Left colon (tissue), 2 donors: ENCODE measurements around the gene ZNF557. TPM values are rescaled to one million over a fixed set of nuclear protein-coding genes. Genes with fewer than 3 reads are reported as not detected.
A peak's percentile ranks its signal among the peaks of the same experiment; 100 is the strongest.

Experiments used
- ATAC-seq: fragments of 200-7000 bp; cut with Tn5 transposase; one replicate; pipeline ENCODE4 v1.9.1; 2020; ENCODE audit warnings: mild to moderate bottlenecking, moderate library complexity
- DNase-seq, 2 donors: peaks; one replicate each; pipeline ENCODE4 v3.0.0-alpha.2; 2020
- intact Hi-C, 2 donors: fragments of 100-400 bp; cut with DNase I in 1 of 2; cut with micrococcal nuclease in 1 of 2; formaldehyde crosslinking; loops; one replicate each; pipeline versions ENCODE4 v1.11.2 to v1.14.0; 2022; cut with DNase I, micrococcal nuclease
- total RNA-seq, 2 donors: library from RNA; stranded (reverse); fragmentation: NEBNext Ultra II Directional; extraction: Animal tissue kit (Norgen Biotek cat#: 25700); gene quantifications; one replicate each; pipeline ENCODE4 v1.2.1, GENCODE V29; 2021
- donor health status: DM: no; HTN: no; CAD: no.
- donor health status: DM: yes; HTN: yes; CAD: no.

ZNF557 gene
- total RNA-seq, 2 donors from 2014 or later = 7.8 to 9.6 TPM

DNA sequence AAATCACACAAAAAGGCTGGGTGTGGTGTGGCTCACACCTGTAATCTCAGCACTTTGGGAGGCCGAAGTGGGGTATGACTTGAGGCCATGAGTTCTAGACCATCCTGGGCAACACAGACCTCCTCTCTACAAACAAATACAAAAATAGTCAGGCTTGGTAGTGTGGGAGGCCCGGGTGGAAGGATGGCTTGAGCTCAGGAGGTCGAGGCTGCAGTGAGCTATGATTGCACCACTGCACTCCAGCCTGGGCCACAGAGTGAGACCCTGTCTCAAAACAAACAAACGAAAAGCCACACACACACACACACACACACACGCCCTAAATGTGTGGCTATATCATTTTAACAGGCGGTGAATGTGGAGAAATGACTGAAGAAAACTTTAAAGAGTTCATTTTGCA is 904 bp upstream of the ZNF557 start:
- DNase-seq (peak in 1 of 2 donors; percentile 8), ATAC-seq (no peak)
- intact Hi-C loops = no loop called here

DNA sequence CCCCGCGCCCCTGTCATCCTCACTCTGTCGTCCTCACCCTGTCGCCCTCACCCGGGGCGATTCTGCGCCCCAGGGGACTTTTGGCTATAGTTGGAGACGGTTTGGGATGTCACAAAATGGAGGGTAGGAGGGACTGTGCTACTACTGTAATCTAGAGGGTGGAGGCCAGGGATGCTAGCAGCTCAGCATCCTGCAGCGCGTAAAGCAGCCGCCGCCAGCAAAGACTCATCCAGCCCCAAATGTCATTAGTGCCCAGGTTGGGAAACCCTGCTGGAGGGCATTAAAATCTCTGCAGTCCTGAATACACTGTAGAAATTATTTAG is 362 bp downstream of the ZNF557 start:
- intact Hi-C loops = no loop called here
- DNase-seq (no peak), ATAC-seq (peak; percentile 19)

DNA sequence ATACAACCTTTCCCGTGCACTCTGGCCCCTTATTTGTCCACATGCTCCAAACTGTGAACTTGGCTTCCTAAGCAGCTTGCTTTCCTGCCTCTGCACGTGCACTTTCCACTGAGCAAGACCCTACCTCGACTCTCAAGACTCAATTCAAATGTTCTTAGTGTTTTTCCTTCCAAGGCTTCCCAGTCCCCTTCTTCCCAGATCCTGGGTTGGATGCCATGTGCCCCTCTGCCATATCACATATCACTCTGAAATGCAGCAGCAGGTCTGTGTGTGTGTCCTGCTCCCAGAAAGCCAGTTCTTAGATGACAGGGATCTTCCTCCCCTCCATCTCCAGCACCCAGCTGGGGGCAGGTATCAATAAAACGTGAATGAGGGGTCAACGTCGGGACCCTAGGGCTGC is 3.0 kb downstream of the ZNF557 start:
- DNase-seq = no peak

DNA sequence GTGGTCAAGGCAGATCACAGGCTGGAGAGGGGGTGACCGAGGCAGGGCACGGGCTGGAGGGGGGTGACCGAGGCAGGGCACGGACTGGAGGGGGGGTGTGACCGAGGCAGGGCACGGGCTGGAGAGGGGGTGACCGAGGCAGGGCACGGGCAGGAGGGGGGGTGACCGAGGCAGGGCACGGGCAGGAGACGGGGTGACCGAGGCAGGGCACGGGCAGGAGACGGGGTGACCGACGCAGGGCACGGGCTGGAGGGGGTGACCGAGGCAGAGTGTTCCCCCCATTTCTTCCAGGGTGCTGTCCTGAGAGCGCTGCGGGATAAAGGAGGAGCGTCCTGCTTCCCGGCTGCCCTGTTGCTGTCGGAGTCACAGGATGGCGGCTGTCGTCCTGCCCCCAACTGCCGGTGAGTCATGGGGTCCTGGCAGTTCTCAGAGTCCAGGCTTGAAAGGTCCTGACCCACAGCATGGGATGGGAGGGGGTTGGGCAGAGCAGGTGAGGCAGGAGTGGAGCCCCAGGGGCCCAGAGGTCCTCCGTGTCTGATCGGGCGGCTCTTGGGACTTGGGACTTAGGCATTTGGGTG is 5.3 kb downstream of the ZNF557 start:
- intact Hi-C loops = no loop called here

More for the DNA sequence above, 3.0 kb downstream of the ZNF557 start:
- no peak for ATAC-seq
- intact Hi-C loops = no loop called here

DNA sequence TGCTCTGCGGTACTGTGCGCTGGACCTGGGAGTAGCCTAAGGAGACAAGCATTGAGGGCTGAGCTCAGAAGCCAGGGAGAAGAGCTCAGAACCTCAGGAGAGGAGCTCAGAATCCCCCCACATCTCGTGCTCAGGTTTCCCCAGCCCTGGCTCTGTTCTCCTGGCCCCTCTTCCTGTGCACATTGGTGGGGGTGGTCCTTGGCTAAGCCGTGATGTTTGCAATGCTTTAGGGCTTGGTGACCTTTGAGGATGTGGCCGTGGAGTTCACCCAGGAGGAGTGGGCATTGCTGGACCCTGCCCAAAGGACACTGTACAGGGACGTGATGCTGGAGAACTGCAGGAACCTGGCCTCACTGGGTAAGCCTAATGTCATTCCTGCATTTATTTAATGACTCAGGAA is 6.6 kb downstream of the ZNF557 start:
- no peak for ATAC-seq
- no peak for DNase-seq
- intact Hi-C loops = no loop called here

More for the DNA sequence above, 5.3 kb downstream of the ZNF557 start:
- DNase-seq (no peak), ATAC-seq (no peak)

DNA sequence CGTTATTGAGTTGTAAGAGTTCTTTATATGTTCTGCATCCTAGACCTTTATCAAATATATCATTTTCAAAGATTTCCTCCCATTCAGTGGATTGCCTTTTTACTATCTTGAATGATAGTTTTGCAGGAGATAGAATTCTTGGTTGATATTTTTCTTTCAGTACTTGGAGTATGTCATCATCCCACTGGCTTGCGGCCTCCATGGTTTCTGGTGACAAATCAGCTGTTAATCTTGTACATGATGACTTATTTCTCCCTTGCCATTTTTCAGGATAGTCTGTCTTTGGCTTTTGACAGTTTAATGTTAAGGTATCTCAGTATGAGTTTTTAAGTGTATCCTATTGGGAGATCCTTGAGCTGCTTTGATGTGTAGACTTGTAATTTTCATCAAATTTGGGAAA is 8.5 kb downstream of the ZNF557 start:
- ATAC-seq (no peak), DNase-seq (no peak)
- intact Hi-C loops = no loop called here

DNA sequence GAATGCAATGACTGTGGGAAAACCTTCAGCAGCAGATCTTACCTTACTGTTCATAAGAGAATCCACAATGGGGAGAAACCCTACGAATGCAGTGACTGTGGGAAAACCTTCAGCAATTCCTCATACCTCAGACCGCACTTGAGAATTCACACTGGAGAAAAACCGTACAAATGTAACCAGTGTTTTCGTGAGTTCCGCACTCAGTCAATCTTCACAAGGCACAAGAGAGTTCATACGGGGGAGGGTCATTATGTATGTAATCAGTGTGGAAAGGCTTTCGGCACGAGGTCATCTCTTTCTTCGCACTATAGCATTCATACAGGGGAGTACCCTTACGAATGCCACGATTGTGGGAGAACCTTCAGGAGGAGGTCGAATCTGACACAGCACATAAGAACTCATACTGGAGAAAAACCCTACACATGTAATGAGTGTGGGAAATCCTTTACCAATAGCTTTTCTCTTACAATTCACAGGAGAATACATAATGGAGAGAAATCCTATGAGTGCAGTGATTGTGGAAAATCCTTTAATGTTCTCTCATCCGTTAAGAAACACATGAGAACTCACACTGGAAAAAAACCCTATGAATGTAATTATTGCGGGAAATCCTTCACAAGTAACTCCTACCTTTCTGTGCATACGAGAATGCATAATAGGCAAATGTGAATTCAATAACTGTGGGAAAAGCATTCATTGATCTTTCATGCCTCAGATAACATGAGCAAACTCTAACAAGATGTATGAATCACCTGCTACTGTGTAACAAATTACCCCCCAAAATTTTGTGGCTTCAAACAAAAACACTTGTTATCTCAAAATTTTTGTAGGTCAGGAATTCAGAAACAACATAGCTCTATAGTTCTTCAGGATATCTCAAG is 13.8 kb downstream of the ZNF557 start:
- no peak for DNase-seq
- ATAC-seq = no peak
- intact Hi-C loops = loop anchor here in 1 of 2 donors (2.0 kb wide), 1 partner anchor 37 kb away; no protein-coding TSS in a partner anchor

DNA sequence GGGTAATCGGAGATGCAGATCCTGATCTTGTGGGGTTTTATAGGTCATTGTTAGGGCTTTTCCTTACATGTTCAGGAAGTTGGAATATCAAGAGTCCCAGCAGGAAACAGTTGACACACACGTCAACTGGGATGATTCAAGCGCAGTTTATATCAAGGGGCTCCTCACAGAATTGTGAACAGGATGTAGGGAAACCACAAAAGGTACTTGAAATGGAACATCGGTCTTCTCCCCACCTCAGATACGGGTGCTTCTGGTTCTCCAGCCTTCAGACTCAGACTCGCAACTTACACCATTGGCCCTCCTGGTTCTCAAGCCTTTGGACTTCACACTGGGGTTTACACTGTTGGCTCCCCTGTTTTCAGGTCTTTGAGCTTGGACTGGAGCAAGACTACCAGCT is 19.5 kb downstream of the ZNF557 start:
- ATAC-seq = no peak

DNA sequence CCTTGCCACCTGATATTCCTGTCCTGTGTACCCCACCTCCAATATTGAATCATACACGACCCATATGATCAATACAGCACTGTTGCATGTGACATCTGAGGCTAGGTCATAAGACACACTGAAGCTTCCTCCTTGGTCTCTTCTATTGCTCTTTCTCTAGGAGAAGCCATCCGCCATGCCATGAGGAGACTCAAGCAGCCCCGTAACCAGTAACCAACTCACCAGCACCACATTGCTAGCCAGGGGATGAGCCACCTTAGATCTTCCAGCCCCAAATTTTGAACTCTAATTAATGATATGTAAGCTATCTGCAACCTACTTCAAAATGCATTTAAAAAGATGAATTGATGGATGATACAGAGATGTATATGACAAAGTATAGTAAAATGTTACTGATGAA is 28.6 kb downstream of the ZNF557 start:
- intact Hi-C loops = no loop called here
- ATAC-seq (no peak), DNase-seq (no peak)

More for the DNA sequence above, 19.5 kb downstream of the ZNF557 start:
- intact Hi-C loops = no loop called here
- DNase-seq = no peak

DNA sequence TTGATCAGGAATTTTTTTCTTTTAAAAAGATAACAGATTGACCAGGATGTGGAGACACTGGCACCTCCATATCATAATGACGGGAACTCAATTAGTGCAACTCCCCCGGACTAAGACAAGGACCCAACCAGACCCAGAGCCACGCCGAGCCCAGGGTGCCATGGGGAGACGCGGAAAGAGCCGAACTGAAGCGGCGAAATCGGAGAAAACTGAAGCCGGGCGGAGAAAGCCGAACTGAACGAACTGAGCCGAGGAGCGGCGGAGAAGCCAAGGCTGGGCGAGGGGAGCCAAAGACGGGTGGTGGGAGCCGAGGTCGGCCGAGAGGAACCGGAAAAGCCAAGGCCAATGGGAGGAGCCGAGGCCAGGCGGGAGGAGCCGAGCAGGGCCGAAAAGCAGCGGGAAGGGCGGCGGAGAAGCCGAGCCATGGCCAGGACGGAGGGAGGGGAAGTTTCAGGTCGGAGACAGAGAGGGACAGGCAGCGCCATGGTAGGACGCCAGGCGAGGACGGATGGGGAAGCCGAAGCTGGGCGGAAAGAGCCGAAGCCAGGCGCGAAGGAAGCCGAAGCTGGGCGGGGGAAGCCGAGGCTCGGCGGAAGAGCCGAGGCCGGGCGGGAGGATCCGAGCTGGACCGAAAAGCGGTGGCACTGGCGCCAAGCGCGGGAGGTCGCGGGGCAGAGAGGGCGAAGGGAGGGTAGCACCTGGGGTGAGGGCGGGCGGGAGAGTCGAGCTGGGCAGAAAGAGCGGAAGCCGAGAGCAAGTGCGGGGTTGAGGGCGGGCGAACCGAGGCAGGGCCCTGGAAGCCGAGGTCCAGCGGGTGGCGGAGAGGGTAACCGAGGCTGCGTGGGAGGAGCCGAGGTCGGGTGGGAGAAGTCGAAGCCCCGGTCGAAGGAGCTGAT is 29.4 kb downstream of the ZNF557 start:
- ATAC-seq (peak; percentile 93), DNase-seq (peak; percentile 89 to 95)
- intact Hi-C loops = no loop called here

DNA sequence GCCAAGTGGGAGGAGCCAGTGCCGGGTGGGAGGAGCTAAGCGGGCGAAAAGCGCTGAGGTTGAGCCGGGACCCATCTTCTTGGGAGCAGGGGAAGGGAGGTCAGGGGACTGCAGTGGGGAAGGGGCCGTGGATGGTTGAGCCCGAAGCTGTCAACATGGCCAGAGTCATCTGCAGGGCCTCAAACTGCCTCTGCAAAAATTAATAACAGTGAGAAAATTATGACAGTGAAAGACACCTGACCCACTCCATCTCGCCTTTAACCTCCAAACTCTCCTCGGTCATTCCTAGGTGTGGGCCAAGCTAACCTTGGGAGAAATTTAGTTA is 30.1 kb downstream of the ZNF557 start:
- intact Hi-C loops = no loop called here
- DNase-seq (no peak), ATAC-seq (no peak)

DNA sequence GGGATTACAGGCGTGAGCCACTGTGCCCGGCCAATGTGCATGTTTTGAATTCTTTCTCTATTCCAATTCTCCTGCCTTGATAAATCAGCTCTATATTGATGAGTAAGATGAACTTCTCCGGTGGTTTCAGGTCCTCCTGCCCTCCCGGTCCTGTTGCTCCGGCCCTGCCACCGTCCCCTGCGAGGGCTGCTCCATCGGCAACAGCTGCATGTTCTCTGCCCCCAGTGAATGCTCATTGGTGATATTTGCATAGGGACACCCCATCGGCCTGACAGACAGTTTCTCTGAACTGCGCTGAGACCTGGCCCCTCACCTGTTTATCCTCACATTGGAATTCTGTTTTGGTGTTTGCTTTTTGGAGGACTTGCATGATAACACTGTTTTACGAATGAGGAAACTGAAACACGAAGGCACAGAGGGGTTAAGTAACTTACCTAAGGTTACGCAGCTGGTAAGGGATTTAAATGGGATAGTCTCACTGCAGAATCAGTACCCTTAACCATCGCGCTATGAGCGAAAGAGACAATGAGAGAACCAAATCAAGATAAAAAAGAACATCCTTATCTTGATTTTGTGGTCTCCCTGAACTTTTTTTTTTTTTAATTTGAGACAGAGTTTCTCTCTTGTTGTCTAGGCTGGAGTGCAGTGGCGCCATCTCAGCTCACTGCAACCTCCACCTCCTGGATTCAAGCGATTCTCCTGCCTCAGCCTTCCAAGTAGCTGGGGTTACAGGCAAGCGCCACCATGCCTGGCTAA is 32.2 kb downstream of the ZNF557 start:
- ATAC-seq = no peak
- DNase-seq = no peak
- intact Hi-C loops = loop anchor here in 1 of 2 donors (5.0 kb wide), 1 partner anchor 241 kb away; no protein-coding TSS in a partner anchor

DNA sequence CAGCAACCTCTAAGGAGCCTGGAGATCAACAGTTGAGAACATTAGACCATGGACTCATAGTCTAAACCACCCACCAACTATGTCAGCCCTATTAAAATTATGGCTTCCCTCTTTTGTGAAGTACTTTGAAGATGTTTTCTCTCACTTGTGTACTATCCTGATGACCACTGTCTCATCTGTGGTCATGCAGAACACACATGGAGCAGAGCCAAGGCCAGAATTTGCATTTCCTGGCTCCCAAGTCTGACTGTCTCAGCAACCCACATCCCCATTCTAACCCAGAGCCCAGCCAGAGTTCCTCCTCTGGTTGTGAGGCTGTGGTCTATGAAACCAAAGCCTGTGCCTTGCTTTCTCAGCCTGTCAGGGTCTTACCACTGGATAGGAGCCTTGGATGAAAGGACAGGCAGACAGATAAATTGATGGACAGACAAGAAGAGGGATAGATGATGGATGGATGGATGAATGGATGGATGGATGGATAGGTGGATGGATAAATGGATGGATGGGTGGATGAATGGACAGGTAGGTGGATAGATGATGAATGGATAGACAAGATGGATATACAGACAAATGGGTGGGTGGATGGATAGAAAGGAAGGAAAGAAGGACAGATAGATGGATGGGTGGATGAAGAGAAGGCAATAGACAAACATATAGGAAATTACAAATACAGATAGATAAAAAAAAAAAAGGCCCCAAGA is 35.4 kb downstream of the ZNF557 start:
- no peak for ATAC-seq
- DNase-seq = no peak
- intact Hi-C loops = loop anchor here in 1 of 2 donors (5.0 kb wide), 1 partner anchor 237 kb away; no protein-coding TSS in a partner anchor

DNA sequence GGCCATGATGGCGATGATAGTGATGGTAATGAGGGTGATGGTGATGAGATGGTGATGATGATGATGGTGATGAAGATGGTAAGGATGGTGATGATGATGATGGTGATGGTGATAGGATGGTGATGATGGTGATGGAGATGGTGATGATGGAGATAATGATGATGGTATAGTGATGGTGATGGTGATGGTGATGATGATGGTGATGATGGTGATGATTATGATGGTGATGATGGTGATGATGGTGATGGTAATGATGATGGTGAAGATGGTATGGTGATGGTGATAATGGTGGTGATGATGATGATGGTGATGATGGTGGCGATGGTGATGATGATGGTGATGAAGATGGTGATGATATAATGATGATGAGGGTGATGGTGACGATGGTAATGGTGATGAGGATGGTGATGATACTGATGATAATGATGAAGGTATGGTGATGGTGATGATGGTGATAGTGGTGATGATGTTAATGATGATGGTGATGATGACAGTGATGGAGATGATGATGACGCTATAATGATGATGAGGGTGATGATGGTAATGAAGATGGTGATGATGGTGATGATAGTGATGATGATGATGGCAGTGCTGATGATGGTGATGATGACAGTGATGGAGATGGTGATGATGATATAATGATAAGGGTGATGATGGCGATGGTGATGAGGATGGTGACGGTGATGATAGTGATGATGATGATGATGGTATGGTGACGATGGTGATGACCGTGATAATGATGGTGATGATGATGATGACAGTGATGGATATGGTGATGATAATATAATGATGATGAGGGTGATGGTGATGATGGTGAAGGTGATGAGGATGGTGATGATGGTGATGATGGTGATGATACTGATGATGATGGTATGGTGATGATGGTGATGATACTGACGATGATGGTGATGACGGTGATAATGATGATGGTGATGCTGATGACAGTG is 37.5 kb downstream of the ZNF557 start:
- intact Hi-C loops = no loop called here
- DNase-seq (no peak), ATAC-seq (no peak)

DNA sequence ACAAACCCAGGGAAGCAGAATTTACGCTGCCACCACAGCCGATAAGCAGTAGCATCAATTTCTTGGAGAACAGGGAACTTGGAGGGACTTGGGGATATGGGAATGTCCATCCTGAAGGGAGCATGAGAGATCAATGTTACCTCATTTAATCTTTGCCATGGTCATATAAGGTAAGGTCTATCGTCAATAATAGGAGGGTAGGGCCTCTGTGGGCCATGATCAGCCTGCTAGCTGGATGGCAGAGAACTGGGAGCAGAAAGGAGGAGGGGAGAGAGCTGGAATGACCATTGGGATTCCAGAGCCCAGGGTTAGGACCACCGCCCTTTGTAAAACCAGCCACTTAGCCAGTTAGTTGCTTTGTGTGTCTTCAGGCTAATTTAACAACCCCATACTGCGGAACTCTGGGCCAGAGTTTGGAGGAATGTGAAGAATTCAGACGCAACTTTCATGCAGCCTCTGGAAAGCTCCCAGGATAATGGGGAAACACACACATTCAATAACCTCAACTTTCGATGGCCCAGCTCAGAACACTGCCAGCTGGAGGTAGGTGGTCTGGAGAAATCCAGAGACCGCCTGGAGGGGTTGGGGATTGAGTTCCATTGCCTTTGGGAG is 40.3 kb downstream of the ZNF557 start:
- ATAC-seq (no peak), DNase-seq (no peak)
- intact Hi-C loops = no loop called here

DNA sequence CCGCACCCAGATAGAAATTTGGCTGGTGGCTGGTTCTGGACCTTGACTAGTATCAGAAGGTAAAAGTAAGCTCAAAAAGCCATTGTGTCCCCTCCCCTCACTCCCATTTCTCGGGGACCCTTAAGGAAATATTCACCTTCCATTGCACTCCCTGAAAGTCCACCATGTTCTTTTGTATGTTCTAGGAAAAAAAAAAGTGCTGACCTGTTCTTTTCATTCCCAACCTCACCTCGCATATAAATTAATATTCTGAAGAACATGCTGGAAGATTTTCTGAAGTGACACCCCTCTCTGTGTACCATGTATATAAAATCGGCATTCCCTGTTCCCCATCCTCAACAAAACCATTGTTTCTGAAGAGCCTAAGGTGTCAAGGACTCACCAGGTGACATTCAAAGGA is 43.2 kb downstream of the ZNF557 start:
- ATAC-seq = no peak
- no peak for DNase-seq
- intact Hi-C loops = no loop called here

DNA sequence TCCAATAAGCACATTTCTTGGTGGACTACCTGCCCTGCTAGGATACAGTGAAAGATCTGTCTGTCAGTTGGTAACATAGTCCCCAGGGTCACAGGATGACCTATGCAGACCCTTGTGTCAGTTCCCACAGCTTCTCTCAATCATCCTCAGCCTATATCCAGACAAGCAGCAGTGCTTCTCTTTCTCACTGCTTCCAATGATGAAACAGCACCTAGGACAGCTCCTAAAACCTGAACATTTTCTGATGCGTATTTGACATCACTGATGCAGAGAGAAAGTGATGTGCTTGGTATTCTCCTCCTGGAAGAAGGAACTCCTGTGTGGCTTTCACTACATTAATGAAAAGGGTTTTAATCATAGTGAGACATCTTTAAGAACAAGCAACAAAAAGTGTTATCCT is 43.7 kb downstream of the ZNF557 start:
- DNase-seq (no peak), ATAC-seq (no peak)
- intact Hi-C loops = no loop called here
